ENCODE measurements around the gene WBP1. TPM values are rescaled to one million over a fixed set of nuclear protein-coding genes. Genes with fewer than 3 reads are reported as not detected.

The WBP1 gene
- total RNA-seq, 4 donors from 2014 or later: 44.2 to 91.5 (median 47.0) TPM

DNA sequence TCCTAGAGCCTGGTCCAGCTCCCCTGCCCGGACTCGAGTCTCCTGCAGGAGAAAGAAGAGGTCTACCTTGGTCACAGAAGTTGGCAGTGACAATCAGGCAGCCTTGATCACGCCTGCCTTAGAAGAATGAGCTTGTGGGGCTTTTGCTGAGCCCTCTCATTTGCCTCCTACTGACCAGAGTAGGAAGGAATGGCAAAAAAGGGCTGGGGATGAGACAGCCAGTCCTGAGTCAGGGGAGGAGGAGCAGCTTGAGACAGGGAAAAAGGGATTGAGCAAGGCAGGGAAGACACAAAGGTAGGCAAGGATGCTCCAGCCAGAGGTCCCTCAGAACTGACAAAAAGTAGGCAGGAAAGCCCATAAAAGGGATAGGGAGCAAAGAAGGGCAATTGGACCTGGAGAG lies 30.7 kb upstream of the WBP1 start:
- ATAC-seq: no peak
- no peaks in the 10 kb centered on the region for H3K4me1 ChIP-seq
- no CpG with 5 or more reads among the region's 3 CpGs for whole genome bisulfite sequencing, 2 donors (ENCODE audit: low coverage in 1 of 2)
- no peaks in the 10 kb centered on the region for H3K27me3 ChIP-seq
- no peaks in the 10 kb centered on the region for H3K9me3 ChIP-seq
- no peak overlapping the region for H3K27ac ChIP-seq
- TF ChIP-seq POLR2A (IDR thresholded peaks at IDR 0.05): no peak
- TF ChIP-seq POLR2AphosphoS5 (IDR thresholded peaks at IDR 0.05): no peak
- TF ChIP-seq EP300 (IDR thresholded peaks at IDR 0.05): no peak
- TF ChIP-seq, protein P1, sequence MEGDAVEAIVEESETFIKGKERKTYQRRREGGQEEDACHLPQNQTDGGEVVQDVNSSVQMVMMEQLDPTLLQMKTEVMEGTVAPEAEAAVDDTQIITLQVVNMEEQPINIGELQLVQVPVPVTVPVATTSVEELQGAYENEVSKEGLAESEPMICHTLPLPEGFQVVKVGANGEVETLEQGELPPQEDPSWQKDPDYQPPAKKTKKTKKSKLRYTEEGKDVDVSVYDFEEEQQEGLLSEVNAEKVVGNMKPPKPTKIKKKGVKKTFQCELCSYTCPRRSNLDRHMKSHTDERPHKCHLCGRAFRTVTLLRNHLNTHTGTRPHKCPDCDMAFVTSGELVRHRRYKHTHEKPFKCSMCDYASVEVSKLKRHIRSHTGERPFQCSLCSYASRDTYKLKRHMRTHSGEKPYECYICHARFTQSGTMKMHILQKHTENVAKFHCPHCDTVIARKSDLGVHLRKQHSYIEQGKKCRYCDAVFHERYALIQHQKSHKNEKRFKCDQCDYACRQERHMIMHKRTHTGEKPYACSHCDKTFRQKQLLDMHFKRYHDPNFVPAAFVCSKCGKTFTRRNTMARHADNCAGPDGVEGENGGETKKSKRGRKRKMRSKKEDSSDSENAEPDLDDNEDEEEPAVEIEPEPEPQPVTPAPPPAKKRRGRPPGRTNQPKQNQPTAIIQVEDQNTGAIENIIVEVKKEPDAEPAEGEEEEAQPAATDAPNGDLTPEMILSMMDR (IDR thresholded peaks at IDR 0.05): no peak
- peaks cover 0 to 81% of the 10 kb centered on the region in 2 donors for H3K36me3 ChIP-seq
- no peak overlapping the region for H3K4me3 ChIP-seq

DNA sequence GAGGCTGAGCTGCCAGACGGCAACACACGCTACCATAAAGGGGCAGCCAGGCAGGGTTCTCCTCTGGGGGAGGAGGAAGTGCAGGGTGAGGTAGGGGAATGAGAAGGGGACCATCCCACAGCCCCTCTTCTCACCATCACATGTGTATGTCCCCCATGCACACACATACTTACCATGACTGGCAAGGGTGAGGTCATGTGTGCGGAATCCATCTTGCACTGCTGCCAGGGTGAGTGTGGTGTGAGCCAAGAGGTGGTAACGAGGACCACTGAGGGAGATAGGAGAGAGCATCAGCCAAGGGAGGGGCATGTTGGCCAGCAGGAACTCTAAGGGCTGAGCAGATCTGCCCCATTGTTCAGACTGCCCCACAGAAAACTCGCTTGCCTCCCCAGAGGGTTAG lies 29.6 kb upstream of the WBP1 start:
- no peak overlapping the region for H3K27ac ChIP-seq
- H3K4me3 ChIP-seq: no peak overlapping the region
- TF ChIP-seq, protein P1 (IDR thresholded peaks at IDR 0.05): no peak
- no peak for TF ChIP-seq POLR2A (IDR thresholded peaks at IDR 0.05)
- no peak for TF ChIP-seq POLR2AphosphoS5 (IDR thresholded peaks at IDR 0.05)
- no peak for TF ChIP-seq EP300 (IDR thresholded peaks at IDR 0.05)
- H3K4me1 ChIP-seq: no peaks in the 10 kb centered on the region
- no peaks in the 10 kb centered on the region for H3K9me3 ChIP-seq
- H3K27me3 ChIP-seq: no peaks in the 10 kb centered on the region
- H3K36me3 ChIP-seq: peaks cover 0 to 82% of the 10 kb centered on the region in 2 donors
- ATAC-seq: no peak
- WGBS, 2 donors (ENCODE audit: low coverage in 1 of 2): 50 to 73% methylated on average over 1 to 3 of the region's 5 CpGs

DNA sequence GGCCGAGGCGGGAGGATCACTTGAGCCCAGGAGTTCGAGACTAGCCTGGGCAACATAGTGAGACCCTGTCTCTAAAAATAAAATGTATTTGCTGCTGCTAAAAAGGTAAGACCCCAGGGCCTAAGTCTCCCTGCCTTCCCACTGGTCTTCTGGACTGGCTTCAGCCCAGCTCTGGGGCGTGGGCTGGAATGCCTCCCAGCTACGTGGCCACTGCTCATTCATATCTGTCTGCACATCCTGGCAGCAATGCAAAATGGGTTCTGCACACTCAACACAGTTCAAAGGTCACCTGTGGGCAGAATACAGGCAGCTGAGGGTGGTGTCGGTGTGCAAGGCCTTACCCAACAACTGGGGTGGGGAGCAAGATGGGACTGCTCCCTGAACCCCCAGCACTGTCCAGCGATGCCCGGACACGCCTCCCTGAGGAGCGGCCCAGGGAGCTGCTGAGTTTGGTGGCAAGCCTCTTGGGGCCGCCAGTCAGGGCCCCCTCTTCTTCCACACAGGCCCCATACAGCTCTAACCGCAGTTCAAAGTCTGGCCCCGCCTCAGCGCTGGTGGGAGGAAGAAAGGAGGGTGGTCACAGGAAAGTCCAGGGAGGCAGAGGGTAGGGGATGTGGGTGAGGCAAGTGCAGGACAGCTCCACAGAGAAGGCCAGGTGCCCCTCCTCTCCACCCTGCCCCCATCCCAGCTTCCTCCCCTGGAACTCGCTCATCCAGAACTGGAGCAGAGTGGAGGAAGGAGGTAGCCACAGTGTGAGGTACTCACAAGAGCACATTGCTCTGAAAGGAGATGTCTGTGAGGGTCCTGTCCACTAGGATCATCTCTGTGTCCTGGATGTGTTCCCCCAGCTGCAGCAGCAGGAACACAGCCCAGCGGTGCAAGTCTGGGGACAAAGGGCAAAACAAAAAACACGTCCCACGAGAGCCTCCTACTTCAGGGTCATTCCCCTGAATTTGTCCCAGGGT lies 28.5 kb upstream of the WBP1 start:
- no peaks in the 10 kb centered on the region for H3K9me3 ChIP-seq
- no peaks in the 10 kb centered on the region for H3K4me1 ChIP-seq
- peaks cover 0 to 79% of the 10 kb centered on the region in 2 donors for H3K36me3 ChIP-seq
- no peaks in the 10 kb centered on the region for H3K27me3 ChIP-seq
- 90 to 93% methylated on average over 2 to 3 of the region's 18 CpGs for WGBS, 2 donors (ENCODE audit: low coverage in 1 of 2)
- no peak overlapping the region for H3K27ac ChIP-seq
- ATAC-seq: no peak
- H3K4me3 ChIP-seq: no peak overlapping the region
- TF ChIP-seq, protein P1 (IDR thresholded peaks at IDR 0.05): no peak
- no peak for TF ChIP-seq POLR2AphosphoS5 (IDR thresholded peaks at IDR 0.05)
- TF ChIP-seq POLR2A (IDR thresholded peaks at IDR 0.05): no peak
- TF ChIP-seq EP300 (IDR thresholded peaks at IDR 0.05): no peak

DNA sequence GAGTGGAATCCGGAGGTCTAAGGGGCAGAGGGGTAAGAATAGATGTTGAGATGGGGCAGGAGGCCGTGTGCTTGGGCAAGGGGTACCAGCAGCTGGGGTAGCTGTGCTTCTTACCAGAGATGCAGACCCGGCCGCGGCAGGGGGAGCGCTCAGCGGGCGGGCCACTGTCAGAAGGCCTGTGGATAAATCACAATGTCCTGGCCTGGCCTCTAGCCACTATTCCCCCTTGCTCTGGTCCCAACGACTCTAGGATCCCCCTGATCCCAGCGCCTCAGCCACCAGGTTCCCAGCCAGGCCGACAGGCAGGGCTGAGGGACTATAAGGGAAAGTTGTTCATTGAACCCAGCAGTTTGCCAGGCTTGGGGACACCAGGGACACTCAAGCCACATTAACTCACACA lies 27.7 kb upstream of the WBP1 start:
- WGBS, 2 donors (ENCODE audit: low coverage in 1 of 2): 82 to 87% methylated on average over 2 to 3 of the region's 11 CpGs
- Histone ChIP-seq H3K9me3 (no peaks in the 10 kb centered on the region), H3K36me3 (peaks cover 0 to 72% of the 10 kb centered on the region in 2 donors), H3K27ac (no peak overlapping the region), H3K4me3 (no peak overlapping the region), H3K27me3 (no peaks in the 10 kb centered on the region), H3K4me1 (no peaks in the 10 kb centered on the region)
- no peak for ATAC-seq
- no peak for TF ChIP-seq POLR2A (IDR thresholded peaks at IDR 0.05)
- TF ChIP-seq, protein P1 (IDR thresholded peaks at IDR 0.05): no peak
- no peak for TF ChIP-seq POLR2AphosphoS5 (IDR thresholded peaks at IDR 0.05)
- no peak for TF ChIP-seq EP300 (IDR thresholded peaks at IDR 0.05)
